Karpas-422 (cell line): ENCODE results near the gene FN1. TPM values are rescaled to one million over a fixed set of nuclear protein-coding genes. Genes with fewer than 3 reads are reported as not detected.

Experiments used
- DNase-seq: peaks from one replicate; pipeline ENCODE4 v3.0.0-alpha.2; 2015
- H2AFZ ChIP-seq: fragments of 200-600 bp; sonication (generic); 2 replicates; pipeline ENCODE4 v1.6.1; 2014; ENCODE audit warnings: antibody characterized with exemption, low read length, mixed read lengths
- H3K27ac ChIP-seq: fragments of 200-600 bp; sonication (generic); 2 replicates; pipeline ENCODE4 v1.5.1; 2014; ENCODE audit warnings: mild to moderate bottlenecking, low read length, moderate library complexity
- H3K27me3 ChIP-seq: fragments of 200-600 bp; sonication (generic); 2 replicates; pipeline ENCODE4 v1.6.1; 2014; ENCODE audit warnings: low read length, mixed read lengths
- H3K36me3 ChIP-seq: fragments of 200-600 bp; sonication (generic); 2 replicates; pipeline ENCODE4 v1.6.1; 2014; ENCODE audit warnings: low read length, mixed read lengths; ENCODE audit not compliant: insufficient read depth
- H3K4me1 ChIP-seq: fragments of 200-600 bp; sonication (generic); 2 replicates; pipeline ENCODE4 v1.6.1; 2014; ENCODE audit warnings: mild to moderate bottlenecking, low read length, mixed read lengths
- H3K4me2 ChIP-seq: fragments of 200-600 bp; sonication (generic); 2 replicates; pipeline ENCODE4 v1.6.1; 2014; ENCODE audit warnings: low read length, low read depth, mild to moderate bottlenecking; ENCODE audit not compliant: poor library complexity, severe bottlenecking
- H3K4me3 ChIP-seq: fragments of 200-600 bp; sonication (generic); 2 replicates; pipeline ENCODE4 v1.5.1; 2014; ENCODE audit warnings: mild to moderate bottlenecking, antibody characterized with exemption, low read length, mixed read lengths
- H3K79me2 ChIP-seq: fragments of 200-600 bp; sonication (generic); 2 replicates; pipeline ENCODE4 v1.6.1; 2014; ENCODE audit warnings: mild to moderate bottlenecking, low read length, mixed read lengths
- H3K9ac ChIP-seq: fragments of 200-600 bp; sonication (generic); 2 replicates; pipeline ENCODE4 v1.6.0; 2014; ENCODE audit warnings: low read length
- H3K9me2 ChIP-seq: fragments of 200-600 bp; sonication (generic), shearing (Covaris generic); replicated peaks from 2 replicates; pipeline ENCODE4 v1.6.0; 2014; ENCODE audit warnings: mild to moderate bottlenecking, low read length, moderate library complexity; ENCODE audit not compliant: insufficient read depth
- H3K9me3 ChIP-seq: fragments of 300-700, 200-600 bp; sonication (generic); 2 replicates; pipeline ENCODE4 v1.6.1; 2014; ENCODE audit warnings: low read length, mixed read lengths
- H4K20me1 ChIP-seq: fragments of 200-600 bp; sonication (generic); 2 replicates; pipeline ENCODE4 v1.6.1; 2014; ENCODE audit warnings: mild to moderate bottlenecking, antibody characterized with exemption, low read length, low read depth; ENCODE audit not compliant: insufficient read depth
- total RNA-seq: library from RNA; depleted of rRNA; stranded (reverse); fragments of >200 nt; shearing (Covaris generic); gene quantifications from 2 replicates; pipeline ENCODE4 v1.2.3, GENCODE V29; 2014; ENCODE audit warnings: low replicate concordance

FN1 gene
- total RNA-seq, 1 experiment from 2014 or later: 0.67 TPM

DNA sequence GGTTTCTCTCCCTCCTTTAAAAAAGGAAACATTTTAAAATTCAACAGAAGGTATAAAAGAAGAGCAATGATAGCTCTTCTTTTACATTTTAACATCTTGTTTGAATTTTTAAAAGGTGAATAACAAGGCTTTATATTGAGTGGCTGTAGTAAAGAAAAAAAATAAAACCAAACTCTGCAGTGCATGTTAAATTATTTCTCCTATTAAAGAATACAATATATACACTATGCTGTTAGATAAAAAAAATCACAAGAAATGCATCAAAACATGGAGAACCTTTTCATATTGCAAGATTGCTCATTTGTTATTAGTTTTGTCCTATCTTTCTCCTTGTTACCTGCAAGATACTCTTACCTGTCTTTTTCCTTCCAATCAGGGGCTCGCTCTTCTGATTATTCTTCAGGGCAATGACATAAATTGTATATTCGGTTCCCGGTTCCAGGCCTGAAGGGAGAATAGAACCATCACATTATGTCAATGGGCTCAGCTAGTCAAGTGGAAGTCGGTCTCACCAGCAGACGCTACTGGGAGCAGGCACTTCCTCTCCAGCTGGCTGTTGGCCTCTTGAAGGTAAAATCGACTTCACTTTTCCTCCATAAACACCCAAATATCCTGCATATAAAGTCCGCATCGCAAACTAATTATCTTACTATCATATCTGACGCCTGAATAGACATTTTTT lies 62.8 kb downstream of the FN1 start:
- Histone ChIP-seq H2AFZ (no peak overlapping the region), H3K9me3 (no peaks in the 10 kb centered on the region), H3K4me2 (no peak overlapping the region), H3K4me1 (no peaks in the 10 kb centered on the region), H4K20me1 (no peaks in the 10 kb centered on the region), H3K36me3 (peaks cover 5% of the 10 kb centered on the region; the same call in 1 of the 2 replicates), H3K4me3 (no peak overlapping the region), H3K79me2 (no peaks in the 10 kb centered on the region), H3K27me3 (no peaks in the 10 kb centered on the region), H3K27ac (no peak overlapping the region), H3K9me2 (no peaks in the 10 kb centered on the region), H3K9ac (no peak overlapping the region)
- no peak for DNase-seq

DNA sequence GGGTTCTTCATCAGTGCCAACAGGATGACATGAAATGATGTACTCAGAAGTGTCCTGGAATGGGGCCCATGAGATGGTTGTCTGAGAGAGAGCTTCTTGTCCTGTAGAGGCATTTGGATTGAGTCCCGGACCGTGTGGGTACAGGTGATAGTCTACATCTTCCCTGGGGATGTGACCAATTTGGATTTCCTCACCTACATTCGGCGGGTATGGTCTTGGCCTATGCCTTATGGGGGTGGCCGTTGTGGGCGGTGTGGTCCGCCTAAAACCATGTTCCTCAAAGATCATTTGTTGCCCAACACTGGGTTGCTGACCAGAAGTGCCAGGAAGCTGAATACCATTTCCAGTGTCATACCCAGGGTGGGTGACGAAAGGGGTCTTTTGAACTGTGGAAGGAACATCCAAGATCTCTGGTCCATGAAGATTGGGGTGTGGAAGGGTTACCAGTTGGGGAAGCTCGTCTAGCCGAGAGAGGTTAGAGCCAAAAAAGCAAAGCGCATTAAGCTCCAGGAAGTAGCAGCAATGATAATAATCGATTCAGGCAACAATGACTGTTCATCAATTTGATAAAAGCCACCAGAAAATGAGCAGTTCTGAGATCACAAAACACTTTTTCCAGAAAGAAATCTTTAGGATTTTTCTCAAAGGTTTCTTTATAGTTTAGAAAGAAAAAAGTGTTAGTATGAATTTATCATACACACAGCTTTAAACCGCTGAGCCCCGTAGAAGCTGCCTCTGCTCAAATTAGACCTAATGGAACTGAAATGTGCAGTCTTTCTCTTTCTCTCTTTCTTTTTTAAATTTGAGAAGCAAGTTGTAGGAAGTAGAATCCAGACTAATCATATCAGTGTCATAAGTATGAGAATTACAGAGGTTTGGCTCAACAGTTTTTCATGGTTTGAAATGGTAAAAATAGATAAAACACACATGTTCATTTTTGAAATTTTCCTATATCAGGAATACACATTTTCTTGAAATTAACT lies 63.7 kb downstream of the FN1 start:
- Histone ChIP-seq H3K27ac (no peak overlapping the region), H3K4me3 (no peak overlapping the region), H3K9me2 (no peaks in the 10 kb centered on the region), H3K9me3 (no peaks in the 10 kb centered on the region), H3K79me2 (no peaks in the 10 kb centered on the region), H3K27me3 (no peaks in the 10 kb centered on the region), H3K4me2 (no peak overlapping the region), H3K36me3 (peaks cover 5% of the 10 kb centered on the region; the same call in 1 of the 2 replicates), H3K9ac (no peak overlapping the region), H2AFZ (no peak overlapping the region), H4K20me1 (no peaks in the 10 kb centered on the region), H3K4me1 (no peaks in the 10 kb centered on the region)
- DNase-seq: no peak

DNA sequence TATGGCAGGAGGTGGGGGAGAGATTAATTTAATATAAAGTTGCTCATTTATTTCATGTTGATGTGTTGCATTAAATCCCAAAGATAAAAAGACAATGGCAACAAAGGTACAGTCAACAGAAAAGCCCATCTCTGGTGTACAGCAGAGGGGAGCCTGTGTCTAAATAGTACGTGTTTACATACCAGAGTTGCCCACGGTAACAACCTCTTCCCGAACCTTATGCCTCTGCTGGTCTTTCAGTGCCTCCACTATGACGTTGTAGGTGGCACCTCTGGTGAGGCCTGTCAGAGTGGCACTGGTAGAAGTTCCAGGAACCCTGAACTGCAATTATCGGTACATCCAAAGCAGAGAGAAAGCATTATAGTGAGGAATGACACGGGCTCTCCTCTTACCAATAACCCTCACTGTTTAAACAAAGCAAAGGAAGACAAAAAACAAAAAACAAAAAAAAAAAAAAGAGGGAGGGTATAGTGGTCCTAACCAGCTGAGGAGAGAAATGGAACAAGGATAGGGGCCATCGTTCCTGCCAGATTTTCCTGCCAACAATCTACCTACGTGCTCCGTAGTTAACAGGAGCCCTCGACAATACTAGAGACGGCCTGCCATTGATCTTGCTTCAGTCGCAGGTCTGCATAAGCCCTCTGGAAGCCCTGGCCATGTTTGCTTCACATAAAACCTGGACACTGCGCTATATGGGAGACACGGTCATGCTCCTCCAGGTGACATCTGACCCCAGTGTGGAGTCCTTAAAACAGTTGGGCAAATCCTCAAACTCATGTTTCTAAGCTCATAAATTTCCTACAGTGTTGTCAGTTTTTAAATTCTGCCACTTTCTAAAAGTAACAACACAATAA lies 65.5 kb downstream of the FN1 start:
- Histone ChIP-seq H3K9me2 (no peaks in the 10 kb centered on the region), H3K36me3 (peaks cover 12% of the 10 kb centered on the region; the same call in 1 of the 2 replicates), H3K4me3 (no peak overlapping the region), H3K27me3 (no peaks in the 10 kb centered on the region), H3K9ac (no peak overlapping the region), H4K20me1 (no peaks in the 10 kb centered on the region), H3K4me2 (no peak overlapping the region), H2AFZ (no peak overlapping the region), H3K79me2 (no peaks in the 10 kb centered on the region), H3K4me1 (no peaks in the 10 kb centered on the region), H3K9me3 (no peaks in the 10 kb centered on the region), H3K27ac (no peak overlapping the region)
- no peak for DNase-seq

DNA sequence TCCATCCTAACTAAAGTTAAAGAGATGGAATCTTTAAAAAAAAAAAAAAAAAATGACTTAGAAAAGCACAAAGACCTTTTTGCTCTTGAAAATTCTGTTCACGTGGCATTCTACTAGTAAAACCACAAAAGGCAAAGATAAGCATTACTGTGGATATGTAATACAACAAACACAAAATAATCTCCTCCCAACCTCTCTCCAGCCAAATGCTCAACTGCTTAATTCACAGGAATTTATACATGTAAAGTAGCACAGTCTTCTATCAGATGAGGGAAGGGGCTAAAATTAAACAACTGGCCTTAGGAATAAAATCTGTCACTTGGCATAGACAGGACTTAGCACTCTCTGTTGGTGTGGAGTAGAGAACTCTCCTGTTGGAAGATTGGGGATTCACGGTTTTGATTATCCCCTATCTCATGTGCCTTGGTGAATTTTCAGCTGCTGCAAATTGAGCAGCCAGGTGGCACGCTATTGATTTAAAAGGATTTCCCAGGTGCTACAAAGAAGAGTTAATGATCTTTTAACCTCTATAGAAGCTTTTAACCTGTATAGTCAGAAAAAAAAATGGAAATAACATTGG lies 66.6 kb downstream of the FN1 start:
- Histone ChIP-seq H3K4me2 (no peak overlapping the region), H4K20me1 (no peaks in the 10 kb centered on the region), H3K4me3 (no peak overlapping the region), H3K27ac (no peak overlapping the region), H3K9ac (no peak overlapping the region), H3K4me1 (no peaks in the 10 kb centered on the region), H3K79me2 (no peaks in the 10 kb centered on the region), H3K36me3 (peaks cover 23% of the 10 kb centered on the region; the same call in 1 of the 2 replicates), H2AFZ (no peak overlapping the region), H3K9me3 (no peaks in the 10 kb centered on the region), H3K27me3 (no peaks in the 10 kb centered on the region), H3K9me2 (no peaks in the 10 kb centered on the region)
- DNase-seq: no peak

DNA sequence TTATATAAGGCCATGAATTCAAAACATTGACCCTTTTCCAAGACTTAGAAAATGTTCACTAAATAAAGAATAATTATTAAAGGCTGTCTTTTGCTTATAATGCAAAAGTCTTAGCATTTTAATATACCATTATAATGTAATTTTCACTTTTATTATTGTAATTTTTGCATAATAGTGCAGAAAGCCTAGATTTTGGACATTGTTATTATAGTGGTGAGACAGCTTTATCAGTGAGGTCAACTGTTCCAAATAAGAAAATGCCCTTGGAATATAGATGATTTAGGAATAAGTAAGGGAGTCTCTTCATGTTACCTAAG lies 67.4 kb downstream of the FN1 start:
- no peaks in the 10 kb centered on the region for H3K79me2 ChIP-seq
- H3K9me3 ChIP-seq: no peaks in the 10 kb centered on the region
- H4K20me1 ChIP-seq: no peaks in the 10 kb centered on the region
- no peak overlapping the region for H3K4me3 ChIP-seq
- peaks cover 27% of the 10 kb centered on the region; the same call in 1 of the 2 replicates for H3K36me3 ChIP-seq
- no peak overlapping the region for H3K4me2 ChIP-seq
- no peak overlapping the region for H3K9ac ChIP-seq
- no peaks in the 10 kb centered on the region for H3K4me1 ChIP-seq
- no peak overlapping the region for H2AFZ ChIP-seq
- no peaks in the 10 kb centered on the region for H3K27me3 ChIP-seq
- no peak overlapping the region for H3K27ac ChIP-seq
- no peaks in the 10 kb centered on the region for H3K9me2 ChIP-seq
- no peak for DNase-seq

DNA sequence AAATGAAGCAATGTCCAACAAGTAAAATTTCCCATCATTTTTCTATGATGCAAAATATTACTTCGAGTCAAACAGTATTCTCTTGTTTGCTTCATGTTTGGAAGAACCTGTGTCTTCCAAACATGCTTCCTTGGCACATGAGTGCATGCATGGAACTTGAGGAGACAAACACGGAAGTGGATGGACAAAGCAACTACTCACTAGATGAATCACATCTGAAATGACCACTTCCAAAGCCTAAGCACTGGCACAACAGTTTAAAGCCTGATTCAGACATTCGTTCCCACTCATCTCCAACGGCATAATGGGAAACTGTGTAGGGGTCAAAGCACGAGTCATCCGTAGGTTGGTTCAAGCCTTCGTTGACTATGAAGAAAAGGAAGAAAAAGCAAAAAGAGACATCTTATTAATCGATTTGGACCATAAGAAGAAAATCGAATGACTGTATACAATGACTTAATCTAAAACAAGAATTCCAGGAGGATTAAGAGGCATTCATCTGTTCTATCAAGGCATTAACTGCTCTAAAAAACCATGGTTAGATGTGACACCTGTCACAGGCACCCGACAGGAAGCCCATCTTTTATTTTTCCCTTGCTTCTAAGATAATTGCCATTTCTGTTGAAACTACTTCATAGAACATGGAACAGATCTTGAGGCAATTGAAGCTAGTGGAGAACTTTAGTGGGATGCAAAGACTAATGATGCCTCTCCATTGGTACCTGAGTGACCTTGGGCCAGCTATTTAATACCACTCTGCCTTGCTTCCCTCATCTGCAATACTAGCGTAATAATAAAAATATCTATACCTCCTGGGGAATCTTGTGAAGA lies 68.0 kb downstream of the FN1 start:
- no peak overlapping the region for H3K27ac ChIP-seq
- DNase-seq: no peak
- no peak overlapping the region for H3K4me3 ChIP-seq
- no peaks in the 10 kb centered on the region for H3K9me2 ChIP-seq
- no peak overlapping the region for H2AFZ ChIP-seq
- no peak overlapping the region for H3K4me2 ChIP-seq
- no peaks in the 10 kb centered on the region for H3K27me3 ChIP-seq
- peaks cover 28% of the 10 kb centered on the region; the same call in 1 of the 2 replicates for H3K36me3 ChIP-seq
- H3K9me3 ChIP-seq: no peaks in the 10 kb centered on the region
- no peaks in the 10 kb centered on the region for H3K79me2 ChIP-seq
- H3K9ac ChIP-seq: no peak overlapping the region
- no peaks in the 10 kb centered on the region for H4K20me1 ChIP-seq
- no peaks in the 10 kb centered on the region for H3K4me1 ChIP-seq

DNA sequence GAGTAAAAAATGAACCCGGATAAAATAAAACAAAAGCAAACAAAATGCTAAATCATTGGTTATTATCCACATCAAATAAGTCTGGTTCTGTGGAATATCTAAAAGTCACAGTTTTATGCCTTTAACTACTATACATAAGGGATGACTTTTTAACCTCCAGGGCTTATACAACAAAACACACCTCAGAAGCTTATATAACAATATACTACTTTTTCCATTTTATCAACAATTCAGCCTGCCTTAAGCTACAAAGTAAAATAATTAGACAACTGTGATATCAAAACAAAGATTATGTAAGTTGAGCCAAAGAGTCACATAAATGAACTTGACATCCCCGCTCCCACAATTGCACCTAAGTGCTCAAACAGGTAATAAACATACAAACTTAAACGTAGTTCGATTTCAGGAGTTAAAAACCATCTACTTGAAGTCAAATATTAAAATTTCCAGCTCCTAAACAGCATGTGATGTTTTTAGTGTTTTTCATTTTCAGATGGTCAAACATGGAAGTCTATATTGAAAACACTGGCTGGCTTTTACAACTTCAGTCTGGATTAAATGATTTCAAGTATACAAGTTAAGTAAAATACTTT lies 69.3 kb downstream of the FN1 start:
- H3K9me2 ChIP-seq: no peaks in the 10 kb centered on the region
- H3K9ac ChIP-seq: no peak overlapping the region
- no peak for DNase-seq
- H3K27me3 ChIP-seq: no peaks in the 10 kb centered on the region
- H3K27ac ChIP-seq: no peak overlapping the region
- no peaks in the 10 kb centered on the region for H3K9me3 ChIP-seq
- H3K36me3 ChIP-seq: peaks cover 36% of the 10 kb centered on the region; the same call in 1 of the 2 replicates
- no peaks in the 10 kb centered on the region for H4K20me1 ChIP-seq
- H3K79me2 ChIP-seq: no peaks in the 10 kb centered on the region
- H3K4me1 ChIP-seq: no peaks in the 10 kb centered on the region
- no peak overlapping the region for H3K4me3 ChIP-seq
- no peak overlapping the region for H2AFZ ChIP-seq
- H3K4me2 ChIP-seq: no peak overlapping the region
